ENCODE data around the gene LDB1. TPM values are rescaled to one million over a fixed set of nuclear protein-coding genes. Genes with fewer than 3 reads are reported as not detected.

Gene LDB1
- total and polyA plus RNA-seq, 2 of the 13 experiments (the other 11 are each of a cell fraction or from before 2014, with no cell fraction given), result 17.2 to 45.5 TPM

GRCh38 chr10:102151774-102152544 is 31.8 kb upstream of the LDB1 start, which contains the start of gene NOLC1 (continued):
- peak; percentile 93 for TF ChIP-seq RBM22 (optimal IDR thresholded peaks at IDR 0.05; ENCODE audit: low read length)
- peak; percentile 21; the same call in 1 of the 2 replicates for TF ChIP-seq JUN (CRISPR knock-in tag; IDR thresholded peaks at IDR 0.05)
- no peak for TF ChIP-seq TGIF2 (CRISPR knock-in tag; IDR thresholded peaks at IDR 0.05)
- no peak; the same call in none of the 2 replicates for TF ChIP-seq NRL (CRISPR knock-in tag; IDR thresholded peaks at IDR 0.05; ENCODE audit: borderline replicate concordance)
- TF ChIP-seq ZNF616 (CRISPR knock-in tag; IDR thresholded peaks at IDR 0.05; ENCODE audit: low read depth), result peak; percentile 47; the same call in 1 of the 2 replicates
- peak; percentile 89 for TF ChIP-seq IKZF5 (CRISPR knock-in tag; IDR thresholded peaks at IDR 0.05)
- peak; percentile 97 for TF ChIP-seq HDAC1 (CRISPR knock-in tag; IDR thresholded peaks at IDR 0.05)
- peak; percentile 98 for TF ChIP-seq GATAD1 (CRISPR knock-in tag; IDR thresholded peaks at IDR 0.05)
- peak; percentile 78 for TF ChIP-seq STAT6 (CRISPR knock-in tag; IDR thresholded peaks at IDR 0.05; ENCODE audit: borderline replicate concordance)
- peak; percentile 59; the same call in 1 of the 2 replicates for TF ChIP-seq FOXJ3 (CRISPR knock-in tag; IDR thresholded peaks at IDR 0.05; ENCODE audit: borderline replicate concordance)
- TF ChIP-seq DMTF1 (CRISPR knock-in tag; IDR thresholded peaks at IDR 0.05), result no peak
- no peak for TF ChIP-seq KAT2B (IDR thresholded peaks at IDR 0.05; ENCODE audit: borderline replicate concordance, low read depth, low read length)
- no peak for TF ChIP-seq ZNF660 (CRISPR knock-in tag; IDR thresholded peaks at IDR 0.05; ENCODE audit: borderline replicate concordance, low read depth)
- TF ChIP-seq ZNF672 (CRISPR knock-in tag; IDR thresholded peaks at IDR 0.05), result no peak
- peak; percentile 7; the same call in 1 of the 2 replicates for TF ChIP-seq RAD21 (CRISPR knock-in tag; IDR thresholded peaks at IDR 0.05)
- peak; percentile 92 for TF ChIP-seq ZNF792 (CRISPR knock-in tag; IDR thresholded peaks at IDR 0.05)
- TF ChIP-seq CBFB (CRISPR knock-in tag; IDR thresholded peaks at IDR 0.05), result peak; percentile 44; the same call in 1 of the 2 replicates
- peak; percentile 69; the same call in 1 of the 2 replicates for TF ChIP-seq BCL3 (CRISPR knock-in tag; IDR thresholded peaks at IDR 0.05)
- TF ChIP-seq ZNF10 (CRISPR knock-in tag; IDR thresholded peaks at IDR 0.05; ENCODE audit: borderline replicate concordance, low read depth), result no peak
- no peak for TF ChIP-seq PBX2 (CRISPR knock-in tag; IDR thresholded peaks at IDR 0.05)
